GM12801 (cell line): Measurements from ENCODE around the gene GLIPR1.

Experiments
- CTCF ChIP-seq: IDR thresholded peaks from one replicate; pipeline ENCODE4 v1.5.1; 2011; ENCODE audit warnings: control low read depth; ENCODE audit not compliant: insufficient read length; ENCODE audit errors: extremely low read depth

Gene GLIPR1

GRCh38 chr12:75481013-75481705, 604 bp downstream of the GLIPR1 start:
- no peak for TF ChIP-seq CTCF

GRCh38 chr12:75481774-75482173, 1.2 kb downstream of the GLIPR1 start:
- TF ChIP-seq CTCF = no peak

- no peak for TF ChIP-seq CTCF
Measured at GRCh38 chr12:75482646-75483045, 2.1 kb downstream of the GLIPR1 start.

GRCh38 chr12:75483431-75483830, 2.9 kb downstream of the GLIPR1 start:
- TF ChIP-seq CTCF = no peak

- no peak for TF ChIP-seq CTCF
Measured at GRCh38 chr12:75487308-75487707, 6.8 kb downstream of the GLIPR1 start.

- TF ChIP-seq CTCF = no peak
Measured at GRCh38 chr12:75488553-75488952, 8.0 kb downstream of the GLIPR1 start.

- no peak for TF ChIP-seq CTCF
Measured at GRCh38 chr12:75489187-75489586, 8.6 kb downstream of the GLIPR1 start.
